K562 (cell line): ENCODE measurements around the gene RAMP2. TPM values are rescaled to one million over a fixed set of nuclear protein-coding genes. Genes with fewer than 3 reads are reported as not detected.
A peak's percentile ranks its signal among the peaks of the same experiment; 100 is the strongest.

Experiments used
- ARID4B ChIP-seq: sonication (generic); formaldehyde crosslinking; IDR thresholded peaks from 2 replicates; pipeline ENCODE4 v1.8.0; 2022; ENCODE audit warnings: mild to moderate bottlenecking, missing genetic modification reagents
- ARNT ChIP-seq, 2 experiments: fragments of 450-650 bp; IDR thresholded peaks; 2 replicates each; pipeline ENCODE4 v1.6.1; 2016; ENCODE audit warnings: mild to moderate bottlenecking in 1 of 2
- BCOR ChIP-seq: fragments of 450-650 bp; IDR thresholded peaks from 2 replicates; pipeline ENCODE4 v1.6.1; 2016
- CEBPG ChIP-seq, 3 experiments: fragments of 200-800 bp in 1 of 3; sonication (Bioruptor generic) in 1 of 3; sonication (generic) in 1 of 3; formaldehyde crosslinking in 1 of 3; IDR thresholded peaks in 2 of 3; conservative IDR thresholded peaks in 1 of 3; 2 replicates each; pipeline versions ENCODE4 v1.6.1 to v1.8.0; 2016 to 2022; ENCODE audit warnings: missing compliant biosample characterization in 2 of 3, missing genetic modification characterization in 2 of 3, mild to moderate bottlenecking in 1 of 3, missing genetic modification reagents in 1 of 3
- COPS2 ChIP-seq: fragments of 450-650 bp; conservative IDR thresholded peaks from 2 replicates; pipeline ENCODE4 v1.6.1; 2016; ENCODE audit warnings: mild to moderate bottlenecking, moderate library complexity
- E2F3 ChIP-seq: fragments of 250-450 bp; sonication (Bioruptor Pico); IDR thresholded peaks from 2 replicates; pipeline ENCODE4 v1.4.0; 2020; ENCODE audit warnings: mild to moderate bottlenecking
- ETV5 ChIP-seq: sonication (generic); formaldehyde crosslinking; IDR thresholded peaks from 2 replicates; pipeline ENCODE4 v1.4.0; 2020; ENCODE audit warnings: low read depth, mild to moderate bottlenecking, missing genetic modification reagents
- FOXO4 ChIP-seq: fragments of 450-650 bp; formaldehyde crosslinking; IDR thresholded peaks from 2 replicates; pipeline ENCODE4 v1.4.0; 2020; ENCODE audit warnings: mild to moderate bottlenecking, moderate library complexity
- HDAC2 ChIP-seq: fragments of 450-650 bp; IDR thresholded peaks from 2 replicates; pipeline ENCODE4 v1.6.1; 2016; ENCODE audit warnings: mild to moderate bottlenecking
- IRF9 ChIP-seq: fragments of 450-650 bp; IDR thresholded peaks from 2 replicates; pipeline ENCODE4 v1.6.1; 2016; ENCODE audit warnings: missing biosample characterization, missing genetic modification characterization
- MEF2D ChIP-seq: conservative IDR thresholded peaks from 2 replicates; pipeline ENCODE4 v1.6.1; 2016; ENCODE audit warnings: low read depth, missing genetic modification characterization, missing compliant biosample characterization
- POLR2H ChIP-seq: IDR thresholded peaks from 2 replicates; pipeline ENCODE4 v1.6.1; 2016; ENCODE audit warnings: missing genetic modification characterization, low read depth, mild to moderate bottlenecking, control low read depth, missing compliant biosample characterization, moderate library complexity
- POLR3G ChIP-seq: IDR thresholded peaks from 2 replicates; pipeline ENCODE4 v1.6.1; 2011; ENCODE audit not compliant: insufficient read length, insufficient replicate concordance; ENCODE audit errors: extremely low read depth
- RFX5 ChIP-seq: IDR thresholded peaks from 2 replicates; pipeline ENCODE4 v1.6.1; 2011; ENCODE audit warnings: low read depth, mild to moderate bottlenecking, improper control_type of control experiment, low read length
- SETDB1 ChIP-seq: IDR thresholded peaks from one replicate; pipeline ENCODE4 v1.6.1; 2012; ENCODE audit warnings: low read length, control low read depth, inconsistent platforms
- SIX5 ChIP-seq, 2 experiments: IDR thresholded peaks; 2 replicates each; pipeline ENCODE4 v1.6.1; 2011; ENCODE audit warnings: low read length in 2 of 2, borderline replicate concordance in 1 of 2, low read depth in 1 of 2, mild to moderate bottlenecking in 1 of 2, moderate library complexity in 1 of 2; ENCODE audit not compliant: insufficient read depth in 1 of 2
- ZFP30 ChIP-seq: fragments of 250-450 bp; sonication (Bioruptor Pico); IDR thresholded peaks from 2 replicates; pipeline ENCODE4 v1.8.0; 2022; ENCODE audit warnings: moderate library complexity, mild to moderate bottlenecking, inconsistent platforms, borderline replicate concordance
- ZFP36 ChIP-seq: fragments of 150-350 bp; IDR thresholded peaks from 2 replicates; pipeline ENCODE4 v1.6.1; 2018; ENCODE audit warnings: low read length, low read depth; ENCODE audit not compliant: partially characterized antibody
- ZNF583 ChIP-seq: fragments of 250-450 bp; sonication (Bioruptor Pico); IDR thresholded peaks from 2 replicates; pipeline ENCODE4 v1.4.0; 2020
- polyA plus RNA-seq, 8 experiments: library from polyadenylated mRNA; depleted of rRNA in 4 of 8; stranded (reverse) in 5 of 8; unstranded in 3 of 8; fragments of >200 nt; fragmentation: Nextera tagmentation in 2 of 8; fragmentation: Illumina TruSeq in 1 of 8; extraction: Ambion mirVana in 2 of 8; extraction: Trizol in 1 of 8; gene quantifications; 2 replicates each; pipeline versions ENCODE4 v1.2.1 to v1.2.3, GENCODE V29; 2011 to 2014; ENCODE audit warnings: inconsistent platforms in 1 of 8, missing spikeins in 1 of 8
- total RNA-seq, 7 experiments: library from RNA; depleted of rRNA in 6 of 7; stranded (reverse); fragments of >200 nt in 6 of 7; fragmentation: Illumina TruSeq in 2 of 7; extraction: Trizol in 2 of 7; gene quantifications; 2 replicates each; pipeline versions ENCODE4 v1.2.1 to v1.2.3, GENCODE V29; 2011 to 2021; ENCODE audit warnings: low replicate concordance in 1 of 7
- TF ChIP-seq, protein P1 (sequence below): sonication (generic); formaldehyde crosslinking; IDR thresholded peaks from 2 replicates; pipeline ENCODE4 v1.8.1; 2023; ENCODE audit warnings: mild to moderate bottlenecking, missing genetic modification reagents

Gene RAMP2
- total and polyA plus RNA-seq, 9 of the 15 experiments (the other 6 are each of a cell fraction or from before 2014, with no cell fraction given): not detected

DNA sequence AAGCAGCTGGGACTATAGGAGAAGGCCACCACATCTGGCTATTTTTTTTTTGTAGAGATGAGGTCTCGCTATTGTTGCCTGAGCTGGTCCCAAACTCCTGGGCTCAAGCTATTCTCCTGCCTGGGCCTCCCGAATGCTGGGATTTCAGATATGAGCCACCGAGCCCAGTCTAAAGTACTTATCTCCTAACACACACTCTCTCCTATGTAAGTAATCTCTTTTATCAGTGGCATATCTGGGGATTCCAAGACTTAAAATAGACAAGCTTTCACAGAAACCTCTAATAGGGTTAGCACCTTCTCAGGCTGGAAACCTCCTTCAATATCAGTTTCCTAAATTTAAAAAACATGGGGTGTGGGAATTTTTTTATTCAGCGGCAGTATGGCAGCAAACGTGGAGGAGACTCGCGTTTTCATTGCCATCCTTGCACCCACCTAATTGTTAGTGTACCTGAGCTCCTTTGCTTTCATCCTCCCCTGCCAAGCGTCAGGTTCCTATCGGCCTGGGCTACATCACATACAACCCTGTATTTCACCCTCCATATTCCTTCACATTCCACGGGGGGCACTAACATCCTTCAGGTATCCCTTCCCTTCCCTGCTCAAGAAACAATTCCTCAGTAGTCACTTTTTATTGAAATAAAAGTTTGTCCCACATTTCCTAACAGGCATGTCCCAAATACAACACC lies 17.3 kb upstream of the RAMP2 start (continued):
- TF ChIP-seq HDAC2: peak; percentile 43; the same call in 1 of the 2 replicates
- no peak for TF ChIP-seq ARID4B (CRISPR knock-in tag)
- no peak for TF ChIP-seq SIX5 (IDR thresholded peaks at IDR 0.05; ENCODE audit: borderline replicate concordance in 1 of 2, insufficient read depth in 1 of 2, low read depth in 1 of 2, low read length in 2 of 2)
- no peak for TF ChIP-seq POLR2H (tag)
- TF ChIP-seq, protein P1, sequence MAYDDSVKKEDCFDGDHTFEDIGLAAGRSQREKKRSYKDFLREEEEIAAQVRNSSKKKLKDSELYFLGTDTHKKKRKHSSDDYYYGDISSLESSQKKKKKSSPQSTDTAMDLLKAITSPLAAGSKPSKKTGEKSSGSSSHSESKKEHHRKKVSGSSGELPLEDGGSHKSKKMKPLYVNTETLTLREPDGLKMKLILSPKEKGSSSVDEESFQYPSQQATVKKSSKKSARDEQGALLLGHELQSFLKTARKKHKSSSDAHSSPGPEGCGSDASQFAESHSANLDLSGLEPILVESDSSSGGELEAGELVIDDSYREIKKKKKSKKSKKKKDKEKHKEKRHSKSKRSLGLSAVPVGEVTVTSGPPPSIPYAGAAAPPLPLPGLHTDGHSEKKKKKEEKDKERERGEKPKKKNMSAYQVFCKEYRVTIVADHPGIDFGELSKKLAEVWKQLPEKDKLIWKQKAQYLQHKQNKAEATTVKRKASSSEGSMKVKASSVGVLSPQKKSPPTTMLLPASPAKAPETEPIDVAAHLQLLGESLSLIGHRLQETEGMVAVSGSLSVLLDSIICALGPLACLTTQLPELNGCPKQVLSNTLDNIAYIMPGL (CRISPR knock-in tag): no peak
- no peak for TF ChIP-seq COPS2
- peak; percentile 55; the same call in 1 of the 2 replicates for TF ChIP-seq BCOR
- 0 out of 2 replicates have a peak, but pooled peaks have one; percentile 46 for TF ChIP-seq ZNF583 (CRISPR knock-in tag)
- peak in 1 of 2 experiments; percentile 28; a peak in 1 of 4 replicates for TF ChIP-seq ARNT (IDR thresholded peaks at IDR 0.05)
- TF ChIP-seq ZFP36: no peak
- no peak for TF ChIP-seq SETDB1
- TF ChIP-seq FOXO4 (CRISPR knock-in tag): no peak
- peak; percentile 94 for TF ChIP-seq MEF2D
- no peak for TF ChIP-seq IRF9 (tag)
- TF ChIP-seq RFX5: no peak
- TF ChIP-seq POLR3G: no peak
- TF ChIP-seq ETV5 (CRISPR knock-in tag): no peak
- TF ChIP-seq ZFP30 (CRISPR knock-in tag): no peak
- no peak for TF ChIP-seq E2F3 (CRISPR knock-in tag)
- TF ChIP-seq CEBPG (CRISPR knock-in tag; IDR thresholded peaks at IDR 0.05): no peak
- TF ChIP-seq CEBPG (tag; conservative IDR thresholded peaks at IDR 0.05 in 1 of 2, IDR thresholded peaks at IDR 0.05 in 1 of 2): no peak
